HUES6 (cell line): ENCODE measurements around the gene RNF20.
"Not testable (repeated sequence)": the region's sequence is repeated elsewhere in the genome, so short reads cannot be mapped to it uniquely, and the experiment has no call there.

Experiments
- H3K27ac ChIP-seq: 2 replicates; pipeline ENCODE4 v1.7.0; 2013; ENCODE audit warnings: low read depth, mild to moderate bottlenecking, low read length, inconsistent platforms
- H3K27me3 ChIP-seq: 2 replicates; pipeline ENCODE4 v1.6.1; 2013; ENCODE audit warnings: low read length; ENCODE audit not compliant: control insufficient read depth, insufficient read depth
- H3K36me3 ChIP-seq: 2 replicates; pipeline ENCODE4 v1.6.1; 2013; ENCODE audit warnings: low read length; ENCODE audit not compliant: control insufficient read depth, insufficient read depth
- H3K4me1 ChIP-seq: 2 replicates; pipeline ENCODE4 v1.6.1; 2013; ENCODE audit warnings: low read length; ENCODE audit not compliant: control insufficient read depth, insufficient read depth
- H3K4me3 ChIP-seq: 2 replicates; pipeline ENCODE4 v1.5.1; 2013; ENCODE audit warnings: low read depth, low read length
- H3K9ac ChIP-seq: one replicate; pipeline ENCODE4 v1.6.1; 2013; ENCODE audit warnings: mild to moderate bottlenecking, low read length
- H3K9me3 ChIP-seq: 2 replicates; pipeline ENCODE4 v1.6.1; 2013; ENCODE audit warnings: low read depth, low read length; ENCODE audit not compliant: control insufficient read depth, insufficient read depth

RNF20 gene

DNA sequence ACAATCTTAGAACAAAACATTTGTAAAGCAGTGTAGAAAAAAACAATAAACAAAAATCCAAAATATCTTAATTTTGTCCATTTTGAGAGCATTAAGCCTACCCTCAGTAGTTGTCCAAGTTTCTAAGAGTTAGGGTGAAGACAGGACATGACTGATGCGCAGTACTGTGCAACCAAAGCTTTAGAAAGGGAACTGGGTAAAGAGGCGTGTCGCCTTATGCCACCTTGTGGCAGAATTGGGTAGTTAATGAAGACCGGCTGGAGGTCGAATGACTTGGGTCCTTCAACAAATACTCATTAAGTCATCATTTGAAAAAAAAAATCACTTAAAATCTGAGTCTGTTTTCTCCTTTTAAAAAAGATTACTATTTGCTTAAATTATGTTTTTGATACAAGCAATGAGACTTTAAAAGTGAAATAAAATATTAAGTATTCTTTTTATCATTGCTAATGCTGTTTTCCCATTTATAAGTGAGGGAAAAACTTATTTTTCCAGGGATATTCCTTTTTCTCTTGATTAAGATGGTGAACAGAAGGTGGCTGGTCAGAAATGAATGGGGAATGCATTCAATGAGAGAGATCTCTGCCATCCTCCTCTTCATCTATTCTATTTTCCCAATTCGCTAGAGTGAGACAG lies 3.5 kb upstream of the RNF20 start:
- Histone ChIP-seq H3K4me3 (no peak overlapping the region), H3K36me3 (no peaks in the 10 kb centered on the region; the same call in 1 of the 2 replicates), H3K27ac (no peak overlapping the region), H3K4me1 (peaks cover 3% of the 10 kb centered on the region; the same call in 1 of the 2 replicates), H3K27me3 (no peaks in the 10 kb centered on the region), H3K9me3 (no peaks in the 10 kb centered on the region), H3K9ac (no peak overlapping the region)

DNA sequence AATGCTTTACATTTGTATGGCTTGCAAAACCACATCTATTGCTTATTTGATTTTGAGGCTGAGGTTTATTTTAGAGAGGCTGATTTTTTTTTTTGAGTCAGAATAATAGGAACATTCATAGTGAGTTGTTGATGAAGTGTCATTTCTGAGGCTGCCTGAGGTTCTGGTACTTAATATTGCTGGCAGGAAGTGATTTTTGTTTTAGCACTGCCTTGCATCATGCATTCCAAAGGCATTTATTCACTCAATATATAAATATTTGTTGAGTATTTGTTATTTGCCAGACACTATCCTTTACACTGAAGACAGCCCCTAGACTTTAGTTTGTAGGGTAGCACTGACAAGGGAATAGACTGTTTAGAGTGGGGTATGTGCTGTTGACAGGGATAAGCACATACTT lies 2.7 kb downstream of the RNF20 start:
- Histone ChIP-seq H3K36me3 (peaks cover 51% of the 10 kb centered on the region), H3K4me1 (peaks cover 3% of the 10 kb centered on the region; the same call in 1 of the 2 replicates), H3K27me3 (no peaks in the 10 kb centered on the region), H3K27ac (no peak overlapping the region), H3K9ac (no peak overlapping the region), H3K4me3 (no peak overlapping the region), H3K9me3 (no peaks in the 10 kb centered on the region)

DNA sequence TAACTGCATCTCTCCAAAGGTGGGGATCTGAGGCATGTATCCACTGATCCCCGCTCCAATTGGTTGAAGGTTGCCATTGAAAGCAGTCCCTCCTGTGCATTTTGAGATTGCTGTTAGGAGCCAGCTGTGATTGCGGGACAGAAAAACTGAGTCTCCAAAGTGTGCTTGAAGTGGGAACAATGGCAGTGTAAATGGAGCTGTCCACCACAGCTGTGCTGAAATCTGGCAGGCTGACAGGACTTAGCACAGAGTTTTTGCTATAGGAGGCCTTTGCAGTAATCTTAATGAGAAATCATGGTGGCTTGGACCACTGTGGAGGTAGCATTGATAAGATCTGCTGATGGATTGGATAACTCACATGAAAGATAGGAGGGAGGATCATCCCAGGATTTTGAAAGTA lies 3.3 kb downstream of the RNF20 start:
- Histone ChIP-seq H3K27me3 (no peaks in the 10 kb centered on the region), H3K4me3 (no peak overlapping the region), H3K36me3 (peaks cover 54% of the 10 kb centered on the region)

DNA sequence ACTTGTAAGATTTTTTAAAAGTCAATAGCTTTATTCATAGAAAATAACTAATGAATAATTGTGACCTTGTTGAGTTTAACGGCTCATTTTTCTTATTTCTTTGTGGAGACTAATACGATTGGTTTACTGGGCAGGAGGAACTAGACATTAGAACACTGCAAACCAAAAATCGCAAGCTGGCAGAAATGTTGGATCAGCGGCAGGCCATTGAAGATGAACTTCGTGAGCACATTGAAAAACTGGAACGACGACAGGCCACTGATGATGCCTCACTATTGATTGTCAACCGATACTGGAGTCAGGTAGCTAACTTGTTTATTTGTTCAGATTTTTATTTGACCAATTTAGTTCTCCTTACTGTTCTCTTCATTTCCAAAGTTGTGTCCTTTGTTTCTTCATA lies 6.4 kb downstream of the RNF20 start:
- H3K36me3 ChIP-seq = peaks cover 74% of the 10 kb centered on the region
- H3K27me3 ChIP-seq = no peaks in the 10 kb centered on the region
- H3K4me1 ChIP-seq = no peaks in the 10 kb centered on the region
- H3K9me3 ChIP-seq = no peaks in the 10 kb centered on the region
- H3K9ac ChIP-seq = no peak overlapping the region
- no peak overlapping the region for H3K4me3 ChIP-seq
- no peak overlapping the region for H3K27ac ChIP-seq

More for the DNA sequence above, 3.3 kb downstream of the RNF20 start:
- Histone ChIP-seq H3K9ac (no peak overlapping the region), H3K9me3 (no peaks in the 10 kb centered on the region), H3K27ac (no peak overlapping the region), H3K4me1 (peaks cover 3% of the 10 kb centered on the region; the same call in 1 of the 2 replicates)

DNA sequence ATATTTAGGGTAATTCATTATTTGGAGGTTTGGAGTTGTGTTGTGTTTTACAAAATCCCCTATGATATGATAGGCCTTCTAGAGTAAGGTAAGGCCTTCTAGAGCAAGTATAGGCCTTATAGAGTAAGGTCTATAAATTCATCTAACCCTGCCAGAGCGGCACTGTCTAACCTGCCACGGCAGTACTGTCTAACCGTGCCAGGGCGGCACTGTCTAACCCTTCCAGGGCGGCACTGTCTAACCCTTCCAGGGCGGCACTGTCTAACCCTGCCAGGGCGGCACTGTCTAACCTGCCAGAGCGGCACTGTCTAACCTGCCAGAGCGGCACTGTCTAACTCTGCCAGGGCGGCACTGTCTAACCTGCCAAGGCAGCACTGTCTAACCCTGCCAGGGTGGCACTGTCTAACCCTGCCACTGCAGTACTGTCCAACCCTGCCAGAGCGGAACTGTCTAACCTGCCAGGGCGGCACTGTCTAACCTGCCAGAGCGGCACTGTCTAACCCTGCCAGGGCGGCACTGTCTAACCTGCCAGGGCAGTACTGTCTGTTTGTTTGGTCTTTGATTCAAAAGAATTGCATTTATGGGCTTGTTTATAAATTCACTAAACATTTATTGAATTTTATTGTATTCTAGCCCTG lies 9.6 kb downstream of the RNF20 start:
- Histone ChIP-seq H3K4me1 (no peaks in the 10 kb centered on the region), H3K9me3 (no peaks in the 10 kb centered on the region), H3K27ac (no peak overlapping the region), H3K27me3 (no peaks in the 10 kb centered on the region), H3K4me3 (no peak overlapping the region), H3K36me3 (peaks cover 76% of the 10 kb centered on the region), H3K9ac (no peak overlapping the region)

DNA sequence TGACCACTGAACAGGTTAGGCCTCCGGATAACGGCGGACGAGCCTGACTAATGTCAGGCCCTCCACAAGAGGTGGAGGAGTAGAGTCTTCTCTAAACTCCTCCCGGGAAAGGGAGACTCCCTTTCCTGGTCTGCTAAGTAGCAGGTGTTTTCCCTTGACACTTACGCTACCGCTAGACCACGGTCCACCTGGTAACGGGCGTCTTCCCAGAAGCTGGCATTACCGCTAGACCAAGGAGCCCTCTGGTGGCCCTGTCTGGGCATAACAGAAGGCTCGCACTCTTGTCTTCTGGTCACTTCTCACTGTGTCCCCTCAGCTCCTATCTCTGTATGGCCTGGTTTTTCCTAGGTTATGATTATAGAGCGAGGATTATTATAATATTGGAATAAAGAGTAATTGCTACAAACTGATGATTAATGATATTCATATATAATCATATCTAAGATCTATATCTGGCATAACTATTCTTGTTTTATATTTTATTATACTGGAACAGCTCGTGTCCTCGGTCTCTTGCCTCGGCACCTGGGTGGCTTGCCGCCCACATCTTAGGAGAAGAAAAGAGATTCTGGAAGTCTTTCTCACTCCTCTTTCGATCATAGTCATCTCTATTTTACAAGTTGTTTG lies 15.9 kb downstream of the RNF20 start:
- H3K27ac ChIP-seq, H3K9me3 ChIP-seq, H3K4me3 ChIP-seq, H3K4me1 ChIP-seq, H3K27me3 ChIP-seq, H3K9ac ChIP-seq: not testable (repeated sequence)
- H3K36me3 ChIP-seq = peaks cover 90% of the 10 kb centered on the region

DNA sequence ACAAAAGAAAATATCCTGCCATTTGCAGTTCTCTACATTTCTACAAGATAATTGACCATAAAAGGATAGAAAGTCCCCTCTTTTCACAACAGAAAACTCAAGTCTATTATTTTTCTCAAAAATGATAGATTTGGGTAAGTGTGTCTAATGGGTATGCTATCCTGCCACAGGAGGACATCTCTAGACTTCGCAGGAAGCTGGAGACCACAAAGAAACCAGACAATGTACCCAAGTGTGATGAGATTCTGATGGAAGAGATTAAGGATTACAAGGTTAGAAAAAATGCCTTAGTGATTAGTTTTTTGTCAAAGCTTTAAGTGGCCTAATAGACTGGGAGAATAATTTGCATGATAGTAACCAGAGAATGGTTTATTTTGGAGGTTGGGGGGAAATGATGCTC lies 28.1 kb downstream of the RNF20 start:
- Histone ChIP-seq H3K27me3 (no peaks in the 10 kb centered on the region), H3K4me3 (no peak overlapping the region), H3K4me1 (no peaks in the 10 kb centered on the region), H3K36me3 (peaks cover 96% of the 10 kb centered on the region), H3K9ac (no peak overlapping the region), H3K27ac (no peak overlapping the region), H3K9me3 (no peaks in the 10 kb centered on the region)

DNA sequence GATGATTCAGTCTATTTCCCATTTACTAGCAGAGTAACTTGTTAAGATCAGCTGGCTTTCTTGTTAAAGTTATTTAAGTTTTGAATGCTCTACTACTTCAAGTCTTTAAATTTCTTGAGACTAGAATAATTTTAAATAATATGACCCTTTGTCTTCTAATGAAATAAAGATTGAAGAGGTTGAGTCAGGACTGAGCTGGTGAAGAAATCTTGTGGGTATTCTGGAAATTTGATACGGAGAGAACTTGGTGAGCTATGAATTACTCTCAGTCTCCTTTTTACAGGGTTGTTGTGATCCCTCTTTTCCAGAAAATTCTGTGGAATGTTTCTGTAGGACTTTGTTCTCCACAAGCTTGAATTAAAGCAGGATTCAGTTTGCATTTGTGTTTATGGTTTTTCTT lies 29.3 kb downstream of the RNF20 start:
- Histone ChIP-seq H3K27ac (no peak overlapping the region), H3K4me1 (no peaks in the 10 kb centered on the region), H3K27me3 (no peaks in the 10 kb centered on the region), H3K4me3 (no peak overlapping the region), H3K9me3 (no peaks in the 10 kb centered on the region), H3K9ac (no peak overlapping the region), H3K36me3 (peaks cover 94% of the 10 kb centered on the region)

DNA sequence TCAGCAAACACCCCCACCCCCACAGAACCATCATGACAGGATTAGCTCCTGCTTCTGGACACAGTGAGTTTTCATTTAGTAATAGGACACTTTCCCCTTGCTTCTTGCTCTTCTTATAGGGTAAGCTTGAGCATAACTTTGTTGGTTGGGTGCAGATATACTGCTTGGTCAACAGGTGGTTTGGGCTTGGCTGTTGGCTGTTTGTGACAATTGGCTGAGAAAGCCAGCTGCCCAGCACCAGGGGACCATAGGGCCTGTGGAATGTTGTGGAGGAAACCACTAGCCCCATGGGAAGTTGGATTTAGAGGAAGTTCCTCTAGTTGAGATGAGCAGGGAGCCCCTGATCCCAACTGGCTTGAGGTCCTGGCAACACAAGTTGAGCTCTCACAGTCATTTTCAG lies 30.6 kb downstream of the RNF20 start:
- H3K9ac ChIP-seq = no peak overlapping the region
- peaks cover 86% of the 10 kb centered on the region for H3K36me3 ChIP-seq
- H3K27me3 ChIP-seq = no peaks in the 10 kb centered on the region
- no peaks in the 10 kb centered on the region for H3K9me3 ChIP-seq
- no peak overlapping the region for H3K27ac ChIP-seq
- H3K4me3 ChIP-seq = no peak overlapping the region
- no peaks in the 10 kb centered on the region for H3K4me1 ChIP-seq

DNA sequence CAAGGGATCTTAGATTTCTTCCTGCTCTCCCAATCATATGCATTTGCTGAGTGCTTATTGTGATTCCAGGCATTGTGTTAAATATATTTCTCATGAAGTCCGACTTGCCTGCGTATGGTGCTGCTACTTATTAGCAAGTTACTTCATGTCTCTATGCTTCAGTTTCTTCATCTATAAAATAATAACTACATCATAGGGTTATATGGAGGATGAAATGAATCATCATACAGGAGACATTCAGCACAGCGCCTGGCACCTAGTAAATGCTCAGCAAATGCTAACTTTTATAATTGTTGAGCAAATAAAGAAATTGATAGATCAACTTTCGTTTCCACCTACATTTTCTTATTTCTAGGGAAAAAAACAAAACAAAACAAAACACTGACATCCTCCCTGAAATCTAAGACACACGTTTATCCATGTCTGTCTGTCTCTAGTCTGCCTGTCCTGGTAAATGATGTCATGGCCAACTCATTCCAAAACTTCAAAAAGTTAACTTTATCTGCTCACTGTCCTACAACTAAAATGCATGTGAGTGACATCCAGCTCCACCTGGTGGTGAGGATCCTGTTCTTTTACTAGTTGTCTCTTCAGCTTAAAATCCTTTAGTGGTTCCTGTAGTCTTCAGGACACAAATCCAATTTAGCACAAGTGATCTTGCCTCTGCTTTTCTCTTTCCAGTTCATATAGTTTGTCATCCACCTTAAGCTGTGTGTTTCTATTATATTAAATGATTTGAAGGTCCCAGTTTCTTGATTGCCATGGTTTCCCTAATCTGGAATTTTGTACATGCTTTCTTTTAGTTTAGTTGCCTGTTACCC lies 33.5 kb downstream of the RNF20 start:
- no peak overlapping the region for H3K27ac ChIP-seq
- H3K36me3 ChIP-seq = peaks cover 66% of the 10 kb centered on the region
- H3K4me1 ChIP-seq = peaks cover 18% of the 10 kb centered on the region
- no peaks in the 10 kb centered on the region for H3K27me3 ChIP-seq
- H3K9me3 ChIP-seq = no peaks in the 10 kb centered on the region
- no peak overlapping the region for H3K4me3 ChIP-seq
- H3K9ac ChIP-seq = no peak overlapping the region
